MM.1S (cell line): ENCODE data around the gene DNAI4.

Experiments used
- EZH2 ChIP-seq: fragments of 300-600 bp; sonication (generic); optimal IDR thresholded peaks from 2 replicates; pipeline ENCODE3; 2017; ENCODE audit warnings: low read depth, mild to moderate bottlenecking, antibody characterized with exemption, low read length, mixed read lengths
- EZH2phosphoT487 ChIP-seq: fragments of 300-600 bp; sonication (generic); IDR thresholded peaks from 2 replicates; pipeline ENCODE4 v1.6.1; 2018; ENCODE audit warnings: antibody characterized with exemption, low read length
- TF ChIP-seq, protein P1 (sequence below): fragments of 300-600 bp; sonication (generic); IDR thresholded peaks from 2 replicates; pipeline ENCODE4 v1.5.1; 2016; ENCODE audit warnings: antibody characterized with exemption, low read length, mixed read lengths

DNA sequence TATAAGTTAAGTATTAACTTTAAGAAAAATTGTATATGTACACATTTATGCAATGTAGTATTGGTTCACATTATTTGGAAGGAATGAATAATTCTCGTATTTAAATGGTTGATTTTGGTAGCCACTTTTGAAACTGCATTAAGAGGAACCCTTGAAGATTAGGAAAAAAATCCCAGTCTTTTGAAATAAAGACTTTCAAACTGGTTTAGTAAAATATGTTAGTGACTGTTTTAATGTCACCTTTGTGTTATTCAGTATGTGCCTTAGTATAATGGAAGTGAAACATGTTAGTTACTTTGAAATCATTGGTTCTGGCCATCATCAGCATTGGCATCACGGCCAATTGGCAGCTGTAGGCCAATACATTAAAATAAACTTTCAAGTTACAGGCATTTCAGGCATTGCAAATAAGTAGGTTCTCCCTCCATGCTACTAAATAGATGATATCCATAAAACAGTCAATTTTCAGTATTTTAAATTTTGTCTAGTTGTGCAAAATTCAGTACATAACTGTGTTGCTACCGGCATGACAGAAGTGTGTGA is 4.6 kb upstream of the DNAI4 start:
- TF ChIP-seq, protein P1, sequence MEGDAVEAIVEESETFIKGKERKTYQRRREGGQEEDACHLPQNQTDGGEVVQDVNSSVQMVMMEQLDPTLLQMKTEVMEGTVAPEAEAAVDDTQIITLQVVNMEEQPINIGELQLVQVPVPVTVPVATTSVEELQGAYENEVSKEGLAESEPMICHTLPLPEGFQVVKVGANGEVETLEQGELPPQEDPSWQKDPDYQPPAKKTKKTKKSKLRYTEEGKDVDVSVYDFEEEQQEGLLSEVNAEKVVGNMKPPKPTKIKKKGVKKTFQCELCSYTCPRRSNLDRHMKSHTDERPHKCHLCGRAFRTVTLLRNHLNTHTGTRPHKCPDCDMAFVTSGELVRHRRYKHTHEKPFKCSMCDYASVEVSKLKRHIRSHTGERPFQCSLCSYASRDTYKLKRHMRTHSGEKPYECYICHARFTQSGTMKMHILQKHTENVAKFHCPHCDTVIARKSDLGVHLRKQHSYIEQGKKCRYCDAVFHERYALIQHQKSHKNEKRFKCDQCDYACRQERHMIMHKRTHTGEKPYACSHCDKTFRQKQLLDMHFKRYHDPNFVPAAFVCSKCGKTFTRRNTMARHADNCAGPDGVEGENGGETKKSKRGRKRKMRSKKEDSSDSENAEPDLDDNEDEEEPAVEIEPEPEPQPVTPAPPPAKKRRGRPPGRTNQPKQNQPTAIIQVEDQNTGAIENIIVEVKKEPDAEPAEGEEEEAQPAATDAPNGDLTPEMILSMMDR: no peak
- TF ChIP-seq EZH2 (no peak), EZH2phosphoT487 (no peak)
